ENCODE measurements around the gene CBFB.

- TF ChIP-seq CTCF (IDR thresholded peaks at IDR 0.05; ENCODE audit: low read depth, low read length) (no peak), EZH2phosphoT487 (IDR thresholded peaks at IDR 0.05; ENCODE audit: low read depth) (no peak)
These were observed 86.7 kb downstream of the CBFB start for GRCh38 chr16:67115639-67116038.

Data from OCI-LY3 (cell line).